Right ventricle myocardium inferior (tissue), 1 donor: ENCODE measurements around the gene CHAF1B. TPM values are rescaled to one million over a fixed set of nuclear protein-coding genes. Genes with fewer than 3 reads are reported as not detected.

Experiments
- ATAC-seq: fragments of 200-7000 bp; cut with Tn5 transposase; one replicate; pipeline ENCODE4 v1.9.1; 2020; ENCODE audit warnings: mild to moderate bottlenecking, moderate library complexity
- DNase-seq: peaks from one replicate; pipeline ENCODE4 v3.0.0; 2021; ENCODE audit errors: missing footprints
- intact Hi-C: fragments of 100-400 bp; cut with DNase I; formaldehyde crosslinking; loops from one replicate; pipeline ENCODE4 v1.11.0; 2022
- total RNA-seq: library from RNA; stranded (reverse); fragmentation: NEBNext Ultra II Directional; extraction: Animal tissue kit (Norgen Biotek cat#: 25700); gene quantifications from one replicate; pipeline ENCODE4 v1.2.1, GENCODE V29; 2021
- donor health status: DM: no; HTN: yes; CAD: no; lungs with severe emphysema.

The CHAF1B gene
- total RNA-seq, 1 donor from 2014 or later, result 1.3 TPM

GRCh38 chr21:36451506-36451905 lies 66.3 kb downstream of the CHAF1B start:
- DNase-seq (no peak), ATAC-seq (no peak)
- intact Hi-C loops, result no loop called here

- ATAC-seq, result no peak
- no peak for DNase-seq
- intact Hi-C loops, result no loop called here
These were observed 67.2 kb downstream of the CHAF1B start for GRCh38 chr21:36452281-36452825.

- intact Hi-C loops, result no loop called here
- DNase-seq (no peak), ATAC-seq (no peak)
These were observed 68.9 kb downstream of the CHAF1B start for GRCh38 chr21:36454093-36454531.

- ATAC-seq, result no peak
- DNase-seq, result no peak
- intact Hi-C loops, result no loop called here
These were observed 69.5 kb downstream of the CHAF1B start for GRCh38 chr21:36454706-36455105.

GRCh38 chr21:36456729-36457414 lies 71.7 kb downstream of the CHAF1B start:
- intact Hi-C loops, result no loop called here
- ATAC-seq (no peak), DNase-seq (no peak)

GRCh38 chr21:36459098-36459497 lies 73.9 kb downstream of the CHAF1B start:
- no peak for DNase-seq
- intact Hi-C loops, result no loop called here

GRCh38 chr21:36460866-36461265 lies 75.7 kb downstream of the CHAF1B start:
- DNase-seq (no peak), ATAC-seq (no peak)
- intact Hi-C loops, result no loop called here

More at GRCh38 chr21:36459098-36459497, 73.9 kb downstream of the CHAF1B start:
- ATAC-seq, result no peak

GRCh38 chr21:36461277-36461917 lies 76.2 kb downstream of the CHAF1B start:
- intact Hi-C loops, result no loop called here
- no peak for ATAC-seq

GRCh38 chr21:36461918-36462486 lies 76.8 kb downstream of the CHAF1B start:
- ATAC-seq (no peak), DNase-seq (no peak)
- intact Hi-C loops, result no loop called here

More at GRCh38 chr21:36461277-36461917, 76.2 kb downstream of the CHAF1B start:
- no peak for DNase-seq

- ATAC-seq (no peak), DNase-seq (no peak)
- intact Hi-C loops, result no loop called here
These were observed 78.0 kb downstream of the CHAF1B start for GRCh38 chr21:36463204-36463603.

GRCh38 chr21:36463991-36464390 lies 78.8 kb downstream of the CHAF1B start:
- no peak for ATAC-seq
- intact Hi-C loops, result no loop called here
- DNase-seq, result no peak

- intact Hi-C loops, result no loop called here
These were observed 79.4 kb downstream of the CHAF1B start for GRCh38 chr21:36464590-36464989.

GRCh38 chr21:36465478-36465877 lies 80.3 kb downstream of the CHAF1B start:
- no peak for DNase-seq
- intact Hi-C loops, result no loop called here
- ATAC-seq, result no peak

More at GRCh38 chr21:36464590-36464989, 79.4 kb downstream of the CHAF1B start:
- ATAC-seq, result no peak
- DNase-seq, result no peak

- ATAC-seq (no peak), DNase-seq (no peak)
- intact Hi-C loops, result no loop called here
These were observed 80.9 kb downstream of the CHAF1B start for GRCh38 chr21:36466061-36466511.

Other genes starting within 250 kb of the CHAF1B start
- 17.9 TPM for gene DOP1B, start 228.6 kb upstream of the CHAF1B start, total RNA-seq
- gene MORC3, start 65.2 kb upstream of the CHAF1B start, total RNA-seq, result 21.6 TPM
- not detected for gene CLDN14, start 94.7 kb downstream of the CHAF1B start, total RNA-seq